ENCODE data around the gene RFFL.

Gene RFFL

DNA sequence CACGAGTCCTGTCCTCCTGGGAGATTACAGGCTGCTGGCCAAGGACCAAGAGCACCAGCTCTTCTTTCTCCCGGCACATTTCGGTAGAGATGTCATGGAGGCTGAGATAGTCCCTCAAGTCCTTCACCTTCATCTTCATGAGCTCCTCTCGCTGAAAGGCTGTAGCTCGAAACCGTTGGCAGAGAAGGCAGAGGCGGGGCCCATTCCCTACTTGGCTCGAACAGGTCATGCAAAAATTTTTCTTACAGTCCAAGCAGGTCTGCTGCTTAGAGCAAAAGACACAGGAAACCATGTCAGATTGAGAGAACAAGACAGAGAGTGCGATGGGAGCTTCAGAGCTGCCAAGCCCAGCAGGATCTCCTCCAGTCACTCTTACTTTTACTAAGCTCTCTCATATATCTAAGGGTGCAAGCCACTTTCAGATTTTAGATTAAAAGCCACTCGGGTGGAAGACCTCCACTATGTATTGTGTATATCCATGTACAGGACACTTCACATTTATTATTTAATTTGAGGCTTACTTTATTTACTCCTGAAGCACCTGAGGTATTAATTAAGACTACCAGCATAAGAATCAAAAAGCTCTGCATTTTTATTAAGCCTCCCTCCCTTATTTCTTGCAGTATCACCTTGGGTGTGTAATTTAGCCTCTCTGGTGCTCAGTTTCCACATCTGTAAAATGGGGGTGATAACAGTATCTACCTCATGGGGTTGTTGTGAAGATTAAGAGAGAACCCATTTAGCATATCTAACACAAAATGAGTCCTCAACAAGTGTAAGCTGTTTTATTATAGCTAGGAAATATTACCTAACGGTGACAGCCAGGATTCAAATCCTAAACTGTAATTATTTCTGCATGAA is 41.8 kb downstream of the RFFL start:
- in situ Hi-C loops (cut with HindIII; ENCODE audit: low pct_ligation_motif_present, low sequenced_read_pairs), result no loop called here
- DNase-seq, result no peak
- Histone ChIP-seq H3K36me3 (replicated peaks) (peaks cover 13% of the 10 kb centered on the region), H3K27ac (peak overlapping the region; percentile 85), H3K4me3 (ENCODE audit: low read depth, low read length) (no peak overlapping the region), H3K27me3 (replicated peaks) (no peaks in the 10 kb centered on the region)
- TF ChIP-seq CTCF (IDR thresholded peaks at IDR 0.05; ENCODE audit: low read depth, low read length, missing control alignments), result no peak

- no peaks in the 10 kb centered on the region for H3K27me3 ChIP-seq (replicated peaks)
- in situ Hi-C loops (cut with HindIII; ENCODE audit: low pct_ligation_motif_present, low sequenced_read_pairs), result no loop called here
- H3K4me3 ChIP-seq (ENCODE audit: low read depth, low read length), result no peak overlapping the region
- DNase-seq, result no peak
- no peak overlapping the region for H3K27ac ChIP-seq
- peaks cover 26% of the 10 kb centered on the region for H3K36me3 ChIP-seq (replicated peaks)
- no peak for TF ChIP-seq CTCF (IDR thresholded peaks at IDR 0.05; ENCODE audit: low read depth, low read length, missing control alignments)
Measured at GRCh38 chr17:35019386-35020179, 43.9 kb downstream of the RFFL start.

GRCh38 chr17:35018814-35019213 is 44.7 kb downstream of the RFFL start:
- peaks cover 26% of the 10 kb centered on the region for H3K36me3 ChIP-seq (replicated peaks)
- no peak for TF ChIP-seq CTCF (IDR thresholded peaks at IDR 0.05; ENCODE audit: low read depth, low read length, missing control alignments)
- DNase-seq, result no peak
- no peaks in the 10 kb centered on the region for H3K27me3 ChIP-seq (replicated peaks)
- H3K4me3 ChIP-seq (ENCODE audit: low read depth, low read length), result no peak overlapping the region
- in situ Hi-C loops (cut with HindIII; ENCODE audit: low pct_ligation_motif_present, low sequenced_read_pairs), result no loop called here
- no peak overlapping the region for H3K27ac ChIP-seq

DNA sequence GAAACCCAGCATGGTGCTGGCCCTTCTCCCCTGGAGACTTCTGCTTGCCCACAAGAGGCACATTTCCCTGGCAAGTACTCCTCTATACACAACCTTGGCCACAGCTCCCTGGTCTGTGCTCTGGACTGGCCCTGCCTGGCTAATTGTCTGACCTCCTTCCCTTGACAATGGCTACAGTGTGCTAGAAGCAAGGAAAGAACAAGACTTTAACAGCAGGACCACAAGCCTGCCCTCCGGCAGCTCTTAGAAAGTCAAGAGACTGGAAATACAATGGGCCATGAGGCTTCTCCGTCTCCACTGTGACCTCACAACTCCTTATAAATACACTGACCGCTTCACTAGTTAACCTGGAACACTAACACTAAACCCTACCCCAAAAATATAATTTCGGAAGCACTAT is 46.5 kb downstream of the RFFL start:
- H3K36me3 ChIP-seq (replicated peaks), result peaks cover 28% of the 10 kb centered on the region
- no peaks in the 10 kb centered on the region for H3K27me3 ChIP-seq (replicated peaks)
- no peak for TF ChIP-seq CTCF (IDR thresholded peaks at IDR 0.05; ENCODE audit: low read depth, low read length, missing control alignments)
- DNase-seq, result no peak
- no peak overlapping the region for H3K27ac ChIP-seq
- H3K4me3 ChIP-seq (ENCODE audit: low read depth, low read length), result no peak overlapping the region
- in situ Hi-C loops (cut with HindIII; ENCODE audit: low pct_ligation_motif_present, low sequenced_read_pairs), result no loop called here

- DNase-seq, result no peak
- Histone ChIP-seq H3K4me3 (ENCODE audit: low read depth, low read length) (no peak overlapping the region), H3K27ac (no peak overlapping the region), H3K36me3 (replicated peaks) (peaks cover 34% of the 10 kb centered on the region), H3K27me3 (replicated peaks) (no peaks in the 10 kb centered on the region)
- in situ Hi-C loops (cut with HindIII; ENCODE audit: low pct_ligation_motif_present, low sequenced_read_pairs), result no loop called here
- no peak for TF ChIP-seq CTCF (IDR thresholded peaks at IDR 0.05; ENCODE audit: low read depth, low read length, missing control alignments)
Measured at GRCh38 chr17:35016369-35016768, 47.1 kb downstream of the RFFL start.

All from brain microvascular endothelial cell (primary cell).